Right lobe of liver (tissue), 4 donors: ENCODE measurements around the gene BNIP2.
A peak's percentile ranks its signal among the peaks of the same experiment; 100 is the strongest.

Experiments
- CTCF ChIP-seq, 4 donors: fragments of 200-600 bp in 3 of 4; fragments of 450-650 bp in 1 of 4; IDR thresholded peaks; one replicate each; pipeline versions ENCODE4 v1.5.1 to v1.8.0; 2016 to 2022; ENCODE audit warnings: antibody characterized with exemption in 4 of 4, mild to moderate bottlenecking in 2 of 4
- POLR2A ChIP-seq: fragments of 450-650 bp; IDR thresholded peaks from one replicate; pipeline ENCODE4 v1.6.1; 2017; ENCODE audit warnings: antibody characterized with exemption, mild to moderate bottlenecking
- donor health status: DM: no; HTN: no; CAD: no.
- donor health status: DM: no; HTN: no; CAD: no.
- donor health status: DM: no; HTN: yes; CAD: no.

- TF ChIP-seq CTCF (IDR thresholded peaks at IDR 0.05) (peak in 1 of 4 donors; percentile 5), POLR2A (no peak)
These were observed 46.8 kb downstream of the BNIP2 start for GRCh38 chr15:59642351-59642750.
